Prostate gland (tissue), 2 donors: ENCODE measurements around the gene SAMM50. TPM values are rescaled to one million over a fixed set of nuclear protein-coding genes. Genes with fewer than 3 reads are reported as not detected.

ENCODE experiments used
- DNase-seq: peaks from one replicate; pipeline ENCODE4 v3.0.0-alpha.2; 2019; ENCODE audit warnings: low spot score
- H3K27ac ChIP-seq, 2 donors: fragments of 200-600 bp; sonication (generic); 2 replicates each; pipeline ENCODE4 v1.5.1; 2017 to 2019
- H3K27me3 ChIP-seq: fragments of 200-600 bp; sonication (generic); replicated peaks from 2 replicates; pipeline ENCODE4 v1.5.1; 2019; ENCODE audit not compliant: insufficient read depth
- H3K36me3 ChIP-seq, 2 donors: fragments of 200-600 bp; sonication (generic); 1 replicate in 1 of 2; 2 replicates in 1 of 2; pipeline versions ENCODE4 v1.5.1 to v1.8.1; 2017 to 2019
- H3K4me1 ChIP-seq: fragments of 200-600 bp; sonication (generic); replicated peaks from 2 replicates; pipeline ENCODE4 v1.5.1; 2019
- H3K4me3 ChIP-seq, 2 donors: fragments of 200-600 bp; sonication (generic); 2 replicates each; pipeline ENCODE4 v1.5.1; 2017 to 2019
- H3K9me3 ChIP-seq: fragments of 200-600 bp; sonication (generic); 2 replicates; pipeline ENCODE4 v1.5.1; 2017
- POLR2A ChIP-seq: fragments of 450-650 bp; IDR thresholded peaks from one replicate; pipeline ENCODE4 v1.6.1; 2016; ENCODE audit warnings: antibody characterized with exemption, mild to moderate bottlenecking
- POLR2AphosphoS5 ChIP-seq: sonication (generic); formaldehyde crosslinking; IDR thresholded peaks from one replicate; pipeline ENCODE4 v1.6.1; 2017; ENCODE audit warnings: antibody characterized with exemption
- WGBS: methylation state at CpG from one replicate; pipeline ENCODE4 v1.1.5; 2018; 5-methylcytosine and 5-hydroxymethylcytosine counted together
- intact Hi-C: fragments of 100-400 bp; cut with DNase I; formaldehyde crosslinking; loops from one replicate; pipeline ENCODE4 v1.14.2; 2022
- total RNA-seq, 2 donors: library from RNA; depleted of rRNA; stranded (reverse); fragments of >200 nt; gene quantifications; one replicate each; pipeline ENCODE4 v1.1.0, GENCODE V29; 2016
- TF ChIP-seq, protein P1 (sequence below), 4 experiments: fragments of 200-600 bp in 2 of 4; fragments of 450-650 bp in 2 of 4; sonication (generic) in 2 of 4; IDR thresholded peaks; 1 replicate in 3 of 4; 2 replicates in 1 of 4; pipeline ENCODE4 v1.5.1; 2016 to 2019; ENCODE audit warnings: antibody characterized with exemption in 4 of 4, mild to moderate bottlenecking in 2 of 4, moderate library complexity in 2 of 4

The SAMM50 gene
- total RNA-seq, 2 donors from 2014 or later, result 32.3 to 43.2 TPM

DNA sequence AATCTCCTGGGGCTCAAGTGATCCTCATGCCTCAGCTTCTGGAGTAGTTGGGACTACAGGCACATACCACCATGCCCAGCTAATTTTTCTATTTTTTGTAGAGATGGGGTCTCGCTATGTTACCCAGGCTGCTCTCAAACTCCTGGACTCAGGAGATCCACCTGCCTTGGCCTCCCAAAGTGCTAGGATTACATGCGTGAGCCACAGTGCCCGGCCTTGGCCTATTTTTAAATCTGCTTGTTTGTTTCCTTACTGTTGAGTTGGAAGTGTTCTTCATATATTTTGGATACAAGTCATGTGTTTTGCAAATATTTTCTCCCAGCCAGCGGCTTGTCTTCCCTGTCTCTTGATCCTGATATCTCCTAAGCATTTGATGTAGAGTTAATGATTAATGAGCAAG lies 73.8 kb downstream of the SAMM50 start:
- Histone ChIP-seq H3K27ac (no peak overlapping the region), H3K9me3 (no peaks in the 10 kb centered on the region), H3K27me3 (no peaks in the 10 kb centered on the region), H3K4me1 (no peaks in the 10 kb centered on the region), H3K36me3 (no peaks in the 10 kb centered on the region), H3K4me3 (no peak overlapping the region)
- WGBS, result 91% methylated on average over 4 of the region's 4 CpGs
- TF ChIP-seq, protein P1, sequence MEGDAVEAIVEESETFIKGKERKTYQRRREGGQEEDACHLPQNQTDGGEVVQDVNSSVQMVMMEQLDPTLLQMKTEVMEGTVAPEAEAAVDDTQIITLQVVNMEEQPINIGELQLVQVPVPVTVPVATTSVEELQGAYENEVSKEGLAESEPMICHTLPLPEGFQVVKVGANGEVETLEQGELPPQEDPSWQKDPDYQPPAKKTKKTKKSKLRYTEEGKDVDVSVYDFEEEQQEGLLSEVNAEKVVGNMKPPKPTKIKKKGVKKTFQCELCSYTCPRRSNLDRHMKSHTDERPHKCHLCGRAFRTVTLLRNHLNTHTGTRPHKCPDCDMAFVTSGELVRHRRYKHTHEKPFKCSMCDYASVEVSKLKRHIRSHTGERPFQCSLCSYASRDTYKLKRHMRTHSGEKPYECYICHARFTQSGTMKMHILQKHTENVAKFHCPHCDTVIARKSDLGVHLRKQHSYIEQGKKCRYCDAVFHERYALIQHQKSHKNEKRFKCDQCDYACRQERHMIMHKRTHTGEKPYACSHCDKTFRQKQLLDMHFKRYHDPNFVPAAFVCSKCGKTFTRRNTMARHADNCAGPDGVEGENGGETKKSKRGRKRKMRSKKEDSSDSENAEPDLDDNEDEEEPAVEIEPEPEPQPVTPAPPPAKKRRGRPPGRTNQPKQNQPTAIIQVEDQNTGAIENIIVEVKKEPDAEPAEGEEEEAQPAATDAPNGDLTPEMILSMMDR (IDR thresholded peaks at IDR 0.05), result no peak
- no peak for TF ChIP-seq POLR2AphosphoS5
- TF ChIP-seq POLR2A, result no peak
- intact Hi-C loops, result no loop called here
- no peak for DNase-seq

DNA sequence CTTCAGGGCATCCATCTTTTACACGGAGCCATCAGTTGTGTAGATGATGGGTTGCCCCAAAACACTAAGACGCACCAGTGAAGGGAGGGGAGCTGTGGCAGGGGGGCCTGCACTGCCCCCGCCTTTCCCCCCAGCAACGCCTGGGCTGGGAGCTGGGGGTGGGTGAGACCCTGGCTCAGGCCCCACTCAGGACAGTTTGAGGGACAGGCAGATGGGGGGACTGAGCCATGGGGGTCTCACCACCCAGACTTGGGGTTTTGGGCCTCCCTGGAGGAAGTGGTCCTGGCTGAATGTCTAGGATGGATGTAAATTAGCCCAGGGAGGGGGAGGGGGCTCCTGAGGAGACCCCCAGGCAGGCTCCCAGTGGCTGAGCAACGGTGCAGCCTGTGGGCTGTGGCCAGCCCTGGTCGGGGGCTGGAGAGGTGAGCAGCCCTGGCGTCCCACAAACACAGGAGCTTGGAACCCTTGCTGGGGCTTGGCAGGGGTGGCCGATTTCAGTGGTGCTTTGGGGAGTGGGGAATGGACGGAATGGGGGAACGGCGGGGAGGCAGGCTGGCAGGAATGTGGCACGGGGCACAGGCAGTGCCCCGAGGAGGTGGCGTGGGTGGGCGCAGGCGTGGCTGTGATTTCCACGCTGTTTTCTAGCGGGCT lies 74.9 kb downstream of the SAMM50 start:
- 87% methylated on average over 18 of the region's 18 CpGs for WGBS
- Histone ChIP-seq H3K9me3 (no peaks in the 10 kb centered on the region), H3K4me3 (no peak overlapping the region), H3K27ac (no peak overlapping the region), H3K27me3 (no peaks in the 10 kb centered on the region), H3K4me1 (no peaks in the 10 kb centered on the region), H3K36me3 (no peaks in the 10 kb centered on the region)
- DNase-seq, result no peak
- no peak for TF ChIP-seq POLR2A
- TF ChIP-seq, protein P1 (IDR thresholded peaks at IDR 0.05), result no peak
- TF ChIP-seq POLR2AphosphoS5, result no peak
- intact Hi-C loops, result no loop called here

DNA sequence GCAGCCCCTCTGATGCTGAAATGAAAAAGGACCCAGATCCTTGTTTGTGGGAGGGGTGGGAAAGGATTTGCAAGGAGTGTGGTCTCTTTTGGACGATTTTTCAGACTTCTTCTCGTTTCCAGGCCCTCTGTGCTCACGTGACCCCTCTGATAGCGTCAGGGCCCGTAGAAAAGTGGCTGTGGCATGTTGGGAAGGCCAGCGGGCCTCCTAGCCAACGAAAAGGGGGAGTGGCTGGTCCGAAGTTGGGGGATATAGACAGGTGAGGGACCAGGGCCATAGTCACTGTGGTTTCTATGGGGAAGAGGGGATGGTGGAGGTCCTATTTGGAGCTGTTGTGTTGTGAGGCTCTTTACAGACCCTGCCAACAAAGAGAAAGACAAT lies 75.5 kb downstream of the SAMM50 start:
- Histone ChIP-seq H3K9me3 (no peaks in the 10 kb centered on the region), H3K4me3 (no peak overlapping the region), H3K27me3 (no peaks in the 10 kb centered on the region), H3K36me3 (no peaks in the 10 kb centered on the region), H3K27ac (no peak overlapping the region), H3K4me1 (no peaks in the 10 kb centered on the region)
- TF ChIP-seq POLR2A (no peak), POLR2AphosphoS5 (no peak)
- TF ChIP-seq, protein P1 (IDR thresholded peaks at IDR 0.05), result no peak
- intact Hi-C loops, result no loop called here
- no peak for DNase-seq
- WGBS, result 83% methylated on average over 8 of the region's 8 CpGs

DNA sequence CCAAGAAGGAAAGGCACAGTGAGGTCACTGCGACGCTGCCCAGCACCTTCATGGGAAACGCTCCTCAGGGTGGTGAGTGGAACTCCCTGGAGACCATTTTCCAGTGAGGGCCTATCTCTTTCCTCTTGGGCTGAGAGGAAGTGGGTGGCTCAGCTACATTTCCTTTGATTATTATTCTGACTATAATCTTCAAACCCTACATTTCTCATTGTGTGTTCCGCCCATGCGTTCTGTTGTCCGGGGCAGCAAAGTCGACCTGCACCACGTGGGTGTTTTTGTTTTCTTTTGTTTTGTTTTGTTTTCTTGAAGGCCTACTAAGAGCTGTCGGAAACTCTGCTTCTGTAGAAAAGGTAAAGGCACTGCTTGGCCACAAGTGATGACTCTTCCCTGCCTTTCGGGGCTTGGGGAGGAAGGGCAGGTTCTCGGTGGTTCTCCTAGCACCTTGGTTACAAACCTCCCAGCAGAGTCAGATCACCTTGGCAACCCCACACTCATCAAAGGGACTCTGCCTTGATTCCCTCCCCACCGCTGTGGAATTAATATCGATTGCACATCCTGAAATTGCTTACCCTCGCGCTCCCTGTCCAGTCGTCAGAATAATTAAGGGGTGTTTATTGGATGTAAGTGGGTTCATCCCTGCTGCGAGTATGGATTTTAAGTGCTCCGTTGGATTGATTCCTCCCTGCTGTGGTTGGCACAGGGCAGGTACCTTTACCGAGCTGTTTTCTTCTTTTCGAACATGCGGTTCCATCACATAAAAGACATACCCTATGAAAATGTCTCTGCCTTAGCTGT lies 76.1 kb downstream of the SAMM50 start:
- no peak for TF ChIP-seq POLR2AphosphoS5
- no peak for TF ChIP-seq POLR2A
- TF ChIP-seq, protein P1 (IDR thresholded peaks at IDR 0.05), result no peak
- Histone ChIP-seq H3K27ac (no peak overlapping the region), H3K36me3 (no peaks in the 10 kb centered on the region), H3K9me3 (no peaks in the 10 kb centered on the region), H3K4me3 (no peak overlapping the region), H3K4me1 (no peaks in the 10 kb centered on the region), H3K27me3 (no peaks in the 10 kb centered on the region)
- intact Hi-C loops, result no loop called here
- 82% methylated on average over 21 of the region's 21 CpGs for WGBS
- DNase-seq, result no peak
